HG03139 (cell line): Measurements from ENCODE around the gene AGRN.
A peak's percentile ranks its signal among the peaks of the same experiment; 100 is the strongest.
"Not testable (repeated sequence)": the region's sequence is repeated elsewhere in the genome, so short reads cannot be mapped to it uniquely, and the experiment has no call there.

Experiments
- ATAC-seq: cut with Tn5 transposase; IDR thresholded peaks from one replicate; pipeline ENCODE4 v1.9.1; 2021; ENCODE audit not compliant: unreplicated experiment

AGRN gene

DNA sequence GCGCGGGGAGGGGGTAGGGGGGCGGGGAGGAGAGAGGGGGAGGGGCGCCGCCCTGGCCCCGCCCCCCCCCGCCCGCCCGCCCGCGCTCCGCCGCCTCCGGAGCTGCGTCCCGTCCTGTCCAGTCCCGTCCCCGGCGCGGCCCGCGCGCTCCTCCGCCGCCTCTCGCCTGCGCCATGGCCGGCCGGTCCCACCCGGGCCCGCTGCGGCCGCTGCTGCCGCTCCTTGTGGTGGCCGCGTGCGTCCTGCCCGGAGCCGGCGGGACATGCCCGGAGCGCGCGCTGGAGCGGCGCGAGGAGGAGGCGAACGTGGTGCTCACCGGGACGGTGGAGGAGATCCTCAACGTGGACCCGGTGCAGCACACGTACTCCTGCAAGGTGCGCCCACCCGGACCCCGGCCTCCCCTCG lies at the start of gene AGRN:
AGRN (plus strand) TSS at position 121 of the 405 bp plus-strand sequence; CDS start at position 174, 53 bp downstream.
- ATAC-seq: peak; percentile 17

- no peak for ATAC-seq
Measured at GRCh38 chr1:970242-970972, 49.5 kb upstream of the AGRN start.

DNA sequence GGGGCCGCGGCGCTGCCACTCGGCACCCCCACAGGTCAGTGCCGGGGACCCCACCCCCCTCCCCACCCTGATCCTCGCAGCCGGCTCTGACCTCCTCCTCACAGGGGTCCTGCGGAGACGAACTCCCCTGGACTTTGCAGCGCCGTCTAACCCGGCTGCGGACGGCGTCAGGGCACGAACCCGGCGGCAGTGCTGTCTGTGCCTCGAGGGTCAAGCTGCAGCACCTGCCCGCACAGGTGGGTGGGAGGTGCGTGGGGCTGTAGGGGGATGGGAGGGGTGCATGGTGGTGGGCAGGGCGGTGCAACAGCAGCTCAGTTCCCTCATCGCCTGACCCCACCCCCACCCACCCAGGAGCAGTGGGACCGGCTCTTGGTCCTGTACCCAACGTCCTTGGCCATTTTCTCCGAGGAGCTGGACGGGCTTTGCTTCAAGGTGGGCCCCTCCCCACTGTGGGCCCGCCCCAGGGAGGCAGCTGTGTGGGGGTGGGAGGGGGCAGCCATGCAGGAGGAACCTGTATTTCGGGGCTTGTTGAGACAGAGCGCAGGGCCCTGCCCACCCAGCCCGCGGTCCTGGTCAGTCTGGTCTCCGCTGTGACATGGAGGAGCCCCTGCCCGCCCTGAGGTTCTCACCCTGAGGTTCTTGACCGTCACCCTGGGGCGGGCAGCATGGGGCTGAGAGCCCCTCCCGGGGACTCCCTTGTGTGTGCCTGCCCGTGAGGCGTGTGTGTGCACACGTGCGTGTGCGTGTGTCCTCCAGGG lies 48.8 kb upstream of the AGRN start:
- ATAC-seq: no peak

DNA sequence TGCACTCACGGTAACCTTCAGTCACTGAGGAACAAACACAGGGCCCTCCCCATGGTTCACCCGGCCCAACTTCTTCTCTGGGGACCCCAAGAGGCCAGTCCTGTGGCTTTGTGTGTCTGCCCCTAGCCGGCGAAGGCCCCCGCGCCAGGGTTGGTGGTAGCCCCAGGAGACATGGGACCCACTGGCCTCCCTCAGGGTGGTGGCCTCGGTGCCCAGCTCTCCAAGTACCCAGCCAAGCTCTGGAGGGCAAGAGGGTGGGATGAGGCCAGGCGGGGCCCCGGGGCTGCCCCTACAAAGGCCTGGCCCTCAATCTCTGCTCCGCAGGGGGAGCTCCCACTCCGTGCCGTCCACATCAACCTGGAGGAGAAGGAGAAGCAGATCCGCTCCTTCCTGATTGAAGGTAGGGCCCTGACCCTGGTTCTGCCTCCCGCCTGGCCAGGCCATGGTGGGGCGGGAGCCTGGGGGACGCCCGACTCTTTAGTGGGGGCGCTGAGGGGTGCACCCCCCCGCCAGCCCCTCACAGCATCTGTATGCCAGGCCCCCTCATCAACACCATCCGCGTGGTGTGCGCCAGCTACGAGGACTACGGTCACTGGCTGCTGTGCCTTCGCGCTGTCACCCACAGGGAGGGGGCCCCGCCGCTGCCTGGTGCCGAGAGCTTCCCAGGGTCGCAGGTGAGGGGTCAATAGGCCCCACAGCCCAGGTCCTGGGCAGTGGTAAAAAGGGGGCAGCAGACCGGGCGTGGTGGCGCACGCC lies 48.0 kb upstream of the AGRN start:
- no peak for ATAC-seq

DNA sequence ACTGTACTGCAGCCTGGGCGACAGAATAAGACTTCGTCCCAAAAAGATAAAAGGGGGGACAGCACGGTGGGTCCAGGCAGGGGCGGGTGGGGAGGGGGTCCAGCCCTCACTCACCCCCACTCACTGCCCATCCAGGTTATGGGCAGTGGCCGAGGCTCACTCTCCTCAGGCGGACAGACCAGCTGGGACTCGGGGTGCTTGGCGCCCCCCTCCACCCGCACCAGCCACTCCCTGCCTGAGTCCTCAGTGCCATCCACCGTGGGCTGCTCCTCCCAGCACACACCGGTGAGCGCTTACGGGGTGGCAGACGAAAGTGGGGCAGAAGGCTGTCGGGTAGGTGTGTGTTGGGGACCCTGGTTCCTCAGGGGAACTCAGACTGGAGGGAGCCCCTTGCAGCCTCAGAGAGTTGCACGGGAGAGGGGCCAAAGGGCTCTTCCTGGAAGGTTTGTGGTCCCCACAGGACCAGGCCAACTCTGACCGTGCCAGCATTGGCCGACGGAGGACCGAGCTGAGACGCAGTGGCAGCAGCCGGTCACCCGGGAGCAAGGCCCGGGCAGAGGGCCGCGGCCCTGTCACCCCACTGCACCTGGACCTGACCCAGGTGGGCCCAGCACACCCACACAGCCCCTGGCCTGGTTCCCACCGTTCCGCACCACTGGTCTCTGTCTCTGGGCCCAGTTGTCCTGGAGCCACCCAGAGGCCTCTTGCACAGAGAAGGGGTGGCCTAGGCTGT lies 47.0 kb upstream of the AGRN start:
- no peak for ATAC-seq

GRCh38 chr1:973459-974292 lies 46.2 kb upstream of the AGRN start:
- no peak for ATAC-seq

DNA sequence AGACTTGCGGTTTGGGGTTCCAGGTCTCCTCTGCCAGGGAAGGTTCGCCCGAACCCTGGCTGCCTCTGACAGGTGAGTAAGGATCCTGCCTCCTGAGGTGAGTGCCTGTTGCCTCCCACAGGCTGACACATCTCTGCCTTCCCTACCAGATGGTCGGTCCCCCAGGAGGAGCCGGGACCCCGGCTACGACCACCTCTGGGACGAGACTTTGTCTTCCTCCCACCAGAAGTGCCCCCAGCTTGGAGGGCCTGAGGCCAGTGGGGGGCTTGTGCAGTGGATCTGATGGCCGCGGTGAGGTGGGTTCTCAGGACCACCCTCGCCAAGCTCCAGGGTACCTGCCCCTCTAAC lies 45.7 kb upstream of the AGRN start:
- no peak for ATAC-seq

DNA sequence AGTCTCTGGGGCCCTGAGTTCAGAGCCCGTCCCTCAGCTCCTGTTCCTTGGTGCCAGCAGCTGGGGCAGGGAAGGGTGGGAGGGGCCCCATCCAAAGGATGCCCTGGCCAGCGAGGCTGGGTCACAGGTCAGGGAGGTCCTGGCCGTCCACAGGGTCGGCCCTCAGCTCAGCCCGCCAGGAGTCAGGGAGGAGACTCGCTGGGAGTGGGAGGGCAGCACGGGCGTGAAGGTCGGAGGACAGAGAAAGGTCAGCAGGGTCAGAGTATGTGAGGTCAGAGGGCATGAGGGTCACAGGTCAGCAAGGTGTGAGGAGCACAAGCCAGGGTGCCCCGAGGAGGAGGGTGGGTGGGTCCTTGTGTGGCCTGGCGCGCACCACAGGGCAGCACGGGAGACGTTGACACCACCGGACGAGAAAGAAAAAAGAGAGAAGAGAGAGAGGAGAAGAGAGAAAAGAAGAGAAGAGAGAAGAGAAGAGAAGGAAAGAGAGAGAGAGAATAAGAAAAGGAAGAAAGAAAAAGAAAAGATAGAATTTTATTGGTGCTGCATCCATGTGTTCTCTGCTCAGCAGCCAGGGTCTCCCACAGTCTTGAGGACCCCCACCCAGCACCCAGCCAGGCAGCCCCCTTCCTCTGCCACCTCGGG lies 45.1 kb upstream of the AGRN start:
- ATAC-seq: no peak

- ATAC-seq: no peak
Measured at GRCh38 chr1:975365-975764, 44.6 kb upstream of the AGRN start.

DNA sequence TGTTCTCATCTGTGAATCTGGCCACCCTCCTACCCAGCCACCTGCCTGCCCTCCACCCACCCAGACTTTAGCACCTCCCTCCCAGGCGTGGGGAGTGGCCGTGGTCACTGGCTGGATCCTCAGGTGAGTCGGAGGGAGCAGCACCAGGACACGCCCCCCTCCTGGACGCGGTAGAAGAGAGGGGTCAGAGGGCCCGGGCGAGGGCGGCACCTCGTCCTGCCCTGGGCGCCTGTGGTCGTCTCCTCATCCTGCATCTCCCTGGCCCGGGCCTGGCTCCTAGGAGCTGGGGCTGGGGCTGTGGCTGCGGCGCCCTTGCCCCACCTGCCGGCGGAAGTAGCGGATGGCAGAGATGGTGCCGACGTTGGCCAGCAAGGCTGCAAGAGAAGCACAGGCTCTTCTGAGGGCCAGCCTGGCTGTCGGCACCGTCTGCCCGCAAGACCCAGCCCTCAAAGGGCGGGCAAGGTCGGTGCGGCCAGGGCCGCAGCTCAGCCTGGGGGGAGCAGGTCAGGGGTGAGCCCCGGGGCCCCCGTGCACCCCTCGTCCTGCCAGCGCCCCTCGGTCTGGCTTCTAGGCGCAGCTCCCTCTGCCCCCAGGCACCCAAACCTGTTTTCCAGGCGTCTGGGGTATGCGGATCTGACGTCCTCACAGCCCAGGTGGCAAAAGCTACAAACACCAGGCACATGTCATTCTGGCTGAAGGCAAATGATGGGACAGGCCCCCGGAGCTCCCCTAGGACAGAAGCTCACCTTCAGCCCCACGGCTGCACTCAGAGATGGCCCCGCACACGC lies 43.8 kb upstream of the AGRN start:
- ATAC-seq: no peak

- not testable (repeated sequence) for ATAC-seq
Measured at GRCh38 chr1:976791-977190, 43.1 kb upstream of the AGRN start.

DNA sequence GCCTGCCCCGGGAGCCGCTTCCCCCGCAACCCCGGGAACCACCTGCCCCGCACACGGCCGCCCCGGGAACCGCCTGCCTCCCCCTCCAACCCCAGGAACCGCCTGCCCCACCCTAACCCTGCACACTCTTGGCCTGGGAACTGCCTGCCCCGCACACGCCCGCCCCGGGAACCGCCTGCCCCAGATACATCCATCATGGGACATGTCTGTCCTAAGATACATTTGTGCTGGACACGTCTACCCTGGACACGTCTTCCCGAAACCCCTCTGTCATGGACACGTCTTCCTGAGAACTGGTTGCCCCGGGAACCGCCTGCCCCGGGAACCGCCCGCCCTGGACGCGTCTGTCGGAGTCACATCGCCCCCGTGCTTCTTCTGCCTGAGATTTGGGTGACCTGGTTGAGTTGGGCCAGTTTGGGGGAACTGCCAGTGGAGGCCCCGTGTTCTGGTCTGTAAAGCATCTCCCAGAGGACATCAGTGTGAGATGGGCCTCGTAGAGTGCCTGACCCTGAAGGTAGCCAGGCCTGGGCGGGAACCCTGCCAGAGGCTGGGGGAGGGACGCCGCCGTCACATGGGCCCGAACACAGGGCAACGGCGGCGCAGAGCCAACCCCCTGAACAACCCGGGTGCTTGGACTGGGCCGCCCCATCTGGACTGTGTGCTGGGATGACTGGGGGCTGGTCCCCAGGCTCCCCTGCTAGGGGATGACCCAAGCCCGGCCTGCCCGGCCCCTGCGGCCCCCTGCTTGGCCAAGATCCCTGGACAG lies 41.7 kb upstream of the AGRN start:
- no peak for ATAC-seq

DNA sequence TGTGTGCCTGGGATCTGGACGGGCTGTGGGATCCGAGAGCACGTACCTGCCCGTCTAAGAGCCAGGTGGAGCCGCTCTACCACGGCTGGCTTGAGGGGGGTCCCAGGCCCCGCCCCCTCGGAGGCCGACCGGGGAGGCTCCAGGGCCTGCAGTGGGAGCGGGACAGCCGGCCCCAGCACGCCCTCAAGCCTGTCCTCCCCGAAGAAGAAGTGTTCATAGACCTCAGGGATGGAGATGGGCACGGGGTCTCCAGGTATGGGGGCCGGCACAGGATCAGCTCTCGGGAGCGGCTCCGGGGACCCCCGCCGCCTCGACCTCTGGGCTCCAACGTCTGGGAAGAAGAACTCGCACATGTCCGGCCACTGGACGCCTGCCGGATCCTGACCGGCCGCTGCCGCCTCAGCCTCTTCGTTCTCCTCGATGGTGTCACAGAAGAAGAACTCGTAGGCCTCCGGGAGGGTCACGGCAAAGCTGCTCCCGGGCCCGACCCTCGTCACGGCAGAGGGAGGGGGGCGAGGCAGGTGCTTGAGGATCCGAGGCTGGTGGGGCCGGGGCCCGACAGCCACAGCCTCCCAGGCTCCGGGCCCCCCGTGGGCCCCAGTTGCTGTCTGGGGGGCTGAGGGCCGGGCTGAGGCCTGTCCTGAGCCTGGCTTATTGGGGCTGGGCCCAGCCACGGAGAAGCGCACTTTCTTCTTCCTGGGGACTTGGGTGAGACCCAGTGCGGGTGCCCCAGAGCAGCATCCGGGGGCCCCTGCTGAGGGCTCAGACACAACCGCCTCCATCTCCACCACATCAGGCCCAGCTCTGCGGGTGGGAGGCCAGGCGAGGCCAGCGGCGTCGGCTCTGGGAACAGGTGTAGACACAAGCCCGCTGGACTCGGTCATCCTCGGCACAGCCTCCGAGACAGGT lies 40.8 kb upstream of the AGRN start:
- no peak for ATAC-seq

GRCh38 chr1:979744-980072 lies 40.2 kb upstream of the AGRN start:
- no peak for ATAC-seq

- no peak for ATAC-seq
Measured at GRCh38 chr1:980137-980571, 39.8 kb upstream of the AGRN start.

DNA sequence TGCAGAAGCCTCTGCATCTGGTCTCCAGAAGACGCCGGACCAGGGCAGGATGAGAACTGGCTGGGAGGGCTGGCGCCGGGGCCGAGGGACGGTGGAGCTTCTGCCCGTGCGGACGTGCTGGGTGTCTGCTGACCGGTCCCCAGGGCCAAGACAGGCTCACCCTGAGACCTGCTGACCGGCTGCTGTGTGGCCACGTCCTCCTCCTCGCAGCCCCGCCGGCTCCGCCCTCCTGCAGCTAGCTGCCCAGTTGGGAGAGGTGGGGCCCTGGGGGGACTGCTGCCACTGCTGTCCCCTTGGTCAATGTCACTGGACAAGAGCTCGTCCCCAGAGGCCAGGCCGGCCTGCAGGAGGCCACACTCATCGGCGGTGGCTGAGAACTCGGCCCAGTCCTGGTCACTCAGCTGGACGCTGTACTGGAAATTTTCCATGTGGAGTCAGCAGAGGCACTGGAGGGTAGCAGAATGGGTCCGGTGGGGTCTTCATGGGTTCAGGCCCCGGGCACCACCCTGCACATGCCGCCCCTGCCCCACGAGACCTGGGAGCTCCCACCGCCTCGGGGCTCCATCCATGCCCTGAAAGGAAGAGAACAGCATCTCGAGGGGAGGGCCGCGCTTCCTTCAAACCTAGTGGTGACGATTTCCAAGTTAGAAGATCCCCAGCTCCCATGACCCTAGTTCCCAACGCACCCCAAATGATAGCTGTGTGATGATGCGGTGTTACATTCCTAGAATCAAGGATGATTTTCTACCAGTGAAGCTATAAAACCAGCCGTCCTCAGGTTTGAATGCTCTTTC lies 39.1 kb upstream of the AGRN start:
- ATAC-seq: no peak
